Calu3 (cell line): ENCODE measurements around the gene ZNF471. TPM values are rescaled to one million over a fixed set of nuclear protein-coding genes. Genes with fewer than 3 reads are reported as not detected.

Experiments used
- Bru-seq: library from RNA; stranded (reverse); fragments of 400-500 nt; gene quantifications from one replicate; lab custom pipeline; 2021; lab: Mats Ljungman, UMichigan
- BruChase-seq, 2 experiments: library from RNA; stranded (reverse); fragments of 400-500 nt; gene quantifications; one replicate each; lab custom pipeline; 2021; lab: Mats Ljungman, UMichigan
- BruUV-seq: library from RNA; stranded (reverse); fragments of 400-500 nt; replicated peaks from 2 replicates; lab custom pipeline; 2021; lab: Mats Ljungman, UMichigan
- CTCF ChIA-PET: fragments of 300-600 bp; sonication (Branson Sonifier 250); formaldehyde crosslinking; loops from one replicate; lab custom pipeline; 2022; ENCODE audit warnings: antibody characterized with exemption; lab: Charles Lee
- DNase-seq: peaks from one replicate; pipeline ENCODE4 v3.0.0; 2022
- H3K27ac Mint-ChIP-seq: one replicate; pipeline ENCODE4 v1.8.0; 2022; ENCODE audit warnings: mixed read lengths; ENCODE audit not compliant: unreplicated experiment
- H3K27me3 Mint-ChIP-seq: one replicate; pipeline ENCODE4 v1.8.0; 2022; ENCODE audit warnings: mixed read lengths; ENCODE audit not compliant: unreplicated experiment
- H3K36me3 Mint-ChIP-seq: one replicate; pipeline ENCODE4 v1.8.0; 2022; ENCODE audit warnings: mild to moderate bottlenecking, moderate library complexity, mixed read lengths; ENCODE audit not compliant: insufficient read depth, unreplicated experiment
- H3K4me1 Mint-ChIP-seq: one replicate; pipeline ENCODE4 v1.8.0; 2022; ENCODE audit warnings: mild to moderate bottlenecking, low read depth, mixed read lengths; ENCODE audit not compliant: unreplicated experiment
- H3K4me3 Mint-ChIP-seq: one replicate; pipeline ENCODE4 v1.8.0; 2022; ENCODE audit warnings: mild to moderate bottlenecking, low read depth, moderate library complexity, mixed read lengths; ENCODE audit not compliant: unreplicated experiment
- H3K9me3 Mint-ChIP-seq: one replicate; pipeline ENCODE4 v1.8.0; 2022; ENCODE audit warnings: low read depth, mixed read lengths; ENCODE audit not compliant: unreplicated experiment
- CTCF ChIP-seq: fragments of 200-600 bp; IDR thresholded peaks from one replicate; pipeline ENCODE4 v1.8.0; 2022; ENCODE audit warnings: antibody characterized with exemption; ENCODE audit not compliant: unreplicated experiment
- intact Hi-C: fragments of 100-400 bp; cut with micrococcal nuclease; formaldehyde crosslinking; loops from one replicate; pipeline ENCODE4 v1.10.0; 2022; ENCODE audit not compliant: unreplicated experiment
- long read RNA-seq: library from polyadenylated mRNA; stranded (forward); transcript quantifications from one replicate; pipeline ENCODE4 v2.0.0, GENCODE V29; 2022
- total RNA-seq: library from RNA; stranded (reverse); gene quantifications from 2 replicates; pipeline ENCODE4 v1.2.3, GENCODE V29; 2022

Gene ZNF471
- total RNA-seq (0.07 TPM in 1 of 2 replicates, not detected in the other), Bru-seq, nascent RNA (not detected), BruChase-seq, experiment 1, labeled RNA remaining after a 6-hour chase (not detected), BruChase-seq, experiment 2, labeled RNA remaining after a 2-hour chase (not detected)
- long read RNA-seq, result 0 reads

GRCh38 chr19:56507446-56508289 lies at the start of gene ZNF471:
ZNF471 (plus strand) TSS chr19:56507855; CDS start chr19:56511572, 3,717 bp downstream.
- no peak for DNase-seq
- no peak for TF ChIP-seq CTCF
- BruUV-seq, result no TSS peak
- Mint-ChIP-seq H3K9me3 (peaks cover 7% of the 10 kb centered on the region), H3K4me1 (no peaks in the 10 kb centered on the region), H3K36me3 (no peaks in the 10 kb centered on the region), H3K27ac (no peak within 1 kb of the TSS), H3K4me3 (no peak within 1 kb of the TSS), H3K27me3 (no peaks in the 10 kb centered on the region)
- CTCF ChIA-PET, result no interaction called here
- intact Hi-C loops, result no loop called here

GRCh38 chr19:56474308-56474707 lies 33.3 kb upstream of the ZNF471 start:
- peaks cover 40% of the 10 kb centered on the region for H3K9me3 Mint-ChIP-seq
- no peaks in the 10 kb centered on the region for H3K27me3 Mint-ChIP-seq
- H3K4me1 Mint-ChIP-seq, result no peaks in the 10 kb centered on the region
- no peak overlapping the region for H3K4me3 Mint-ChIP-seq
- TF ChIP-seq CTCF, result no peak
- intact Hi-C loops, result no loop called here
- no peak overlapping the region for H3K27ac Mint-ChIP-seq
- DNase-seq, result no peak
- no TSS peak for BruUV-seq
- CTCF ChIA-PET, result no interaction called here
- H3K36me3 Mint-ChIP-seq, result no peaks in the 10 kb centered on the region

- H3K4me1 Mint-ChIP-seq, result no peaks in the 10 kb centered on the region
- TF ChIP-seq CTCF, result no peak
- intact Hi-C loops, result no loop called here
- BruUV-seq, result no TSS peak
- H3K4me3 Mint-ChIP-seq, result no peak overlapping the region
- DNase-seq, result no peak
- H3K36me3 Mint-ChIP-seq, result no peaks in the 10 kb centered on the region
- peaks cover 43% of the 10 kb centered on the region for H3K9me3 Mint-ChIP-seq
- no peak overlapping the region for H3K27ac Mint-ChIP-seq
- CTCF ChIA-PET, result no interaction called here
- no peaks in the 10 kb centered on the region for H3K27me3 Mint-ChIP-seq
These were observed 31.6 kb upstream of the ZNF471 start for GRCh38 chr19:56476093-56476492.

- H3K4me3 Mint-ChIP-seq, result no peak within 1 kb of the TSS
- peaks cover 40% of the 10 kb centered on the region for H3K9me3 Mint-ChIP-seq
- BruUV-seq, result no TSS peak
- H3K36me3 Mint-ChIP-seq, result no peaks in the 10 kb centered on the region
- intact Hi-C loops, result no loop called here
- TF ChIP-seq CTCF, result no peak
- no peak within 1 kb of the TSS for H3K27ac Mint-ChIP-seq
- DNase-seq, result no peak
- CTCF ChIA-PET, result no interaction called here
- H3K27me3 Mint-ChIP-seq, result no peaks in the 10 kb centered on the region
- H3K4me1 Mint-ChIP-seq, result no peaks in the 10 kb centered on the region
These were observed 30.8 kb upstream of the ZNF471 start, which contains the start of gene ZNF667 for GRCh38 chr19:56476651-56477428. ZNF667 (minus strand) TSS chr19:56477345; CDS start chr19:56462370, 14,975 bp downstream.
